ENCODE results near the gene SNX20.

SNX20 gene

DNA sequence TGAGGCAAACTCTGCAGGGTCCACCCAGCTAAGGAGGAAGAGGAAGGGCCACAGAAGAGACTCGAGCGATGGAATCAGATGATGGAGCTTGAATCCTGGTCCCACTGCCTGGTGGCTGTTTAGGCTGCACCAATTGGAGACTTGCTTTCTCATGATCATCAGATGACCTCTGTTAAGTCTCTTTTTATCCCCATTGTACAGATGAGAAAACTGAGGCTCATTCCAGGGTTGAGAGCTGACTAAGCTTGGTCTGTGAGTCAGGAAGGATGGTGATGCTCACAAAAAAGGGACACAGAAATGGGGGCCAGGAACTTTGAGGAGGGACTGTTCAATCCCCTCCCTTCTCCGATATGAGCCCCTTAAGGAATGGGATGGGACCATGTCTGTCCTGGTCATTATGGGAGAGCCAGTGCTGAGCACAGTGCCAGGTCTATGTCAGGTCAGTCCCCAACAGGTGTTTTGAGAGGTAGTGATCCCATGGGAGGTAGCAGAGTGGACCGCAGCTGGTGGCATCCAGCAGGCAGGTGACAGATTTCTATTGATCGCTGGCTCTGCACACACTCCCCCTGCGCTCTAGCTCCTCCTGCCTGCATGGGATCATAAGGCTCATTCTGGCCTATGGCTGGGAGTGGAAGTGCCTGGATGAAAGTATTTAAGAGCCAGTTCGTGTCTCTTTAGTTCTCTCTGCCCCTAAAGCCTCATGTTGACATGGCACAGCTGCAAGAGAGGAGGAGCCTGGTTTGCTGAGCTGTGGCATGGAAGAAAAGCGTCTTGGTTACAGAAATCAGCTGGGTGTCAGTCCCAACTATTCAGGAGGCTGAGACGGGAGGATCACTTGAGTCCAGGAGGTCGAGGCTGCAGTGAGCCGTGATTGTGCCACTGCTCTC, 27.2 kb downstream of the SNX20 start:
- no peak for DNase-seq

DNA sequence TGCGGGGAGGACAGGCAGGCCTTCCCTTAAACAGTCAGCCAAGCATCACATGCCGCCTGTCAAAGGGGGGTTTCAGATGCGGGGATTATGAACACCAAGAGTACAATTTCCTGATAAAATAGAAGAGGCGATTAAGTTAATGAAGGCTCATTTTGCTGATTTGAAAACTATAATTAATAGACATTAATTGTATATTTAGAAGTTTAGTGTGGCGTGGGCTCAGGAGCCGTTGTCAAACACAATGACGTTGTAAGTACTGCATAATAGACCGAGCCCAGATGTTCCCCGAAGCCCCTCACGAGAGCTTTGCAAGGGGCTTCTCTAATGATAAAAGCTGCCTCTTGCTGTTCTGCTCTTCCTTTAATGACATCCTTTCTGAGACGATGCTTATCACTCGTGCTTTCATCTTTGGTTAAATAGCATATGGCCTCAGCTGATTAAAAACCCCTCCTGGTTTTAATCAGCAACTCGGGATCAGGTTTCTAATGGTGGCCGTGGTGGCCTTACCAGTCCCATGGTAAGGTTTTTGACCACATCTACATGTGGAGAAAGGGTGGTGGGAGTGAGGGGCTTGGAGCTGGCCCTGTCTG, 28.2 kb downstream of the SNX20 start:
- no peak for DNase-seq

DNA sequence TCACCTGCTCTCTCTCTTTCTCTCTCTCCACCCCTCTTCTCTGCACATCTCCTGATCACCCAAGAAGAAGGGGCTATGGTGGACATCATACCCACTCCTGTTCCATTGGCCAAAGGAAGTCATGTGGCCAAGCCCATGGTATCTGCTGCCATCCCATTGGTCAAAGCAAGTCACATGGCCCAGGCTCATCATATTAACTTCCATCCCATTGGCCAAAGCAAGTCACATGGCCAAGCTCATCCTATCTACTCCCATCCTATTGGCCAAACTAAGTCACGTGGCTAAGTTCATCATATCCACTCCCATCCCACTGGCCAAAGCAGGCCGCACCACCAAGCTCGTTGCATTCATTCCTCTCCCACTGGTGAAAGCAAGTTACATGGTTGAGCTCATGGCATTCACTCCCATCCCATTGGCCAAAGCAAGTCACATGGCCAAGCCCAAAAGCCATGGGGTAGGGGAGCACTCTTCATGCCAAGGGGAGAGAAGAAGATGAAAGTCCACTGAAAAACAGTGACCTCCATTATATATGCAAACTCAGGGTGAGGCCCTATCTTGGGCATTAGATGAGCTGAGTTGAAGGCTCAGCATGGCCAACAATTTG, 29.2 kb downstream of the SNX20 start:
- DNase-seq, result no peak

DNA sequence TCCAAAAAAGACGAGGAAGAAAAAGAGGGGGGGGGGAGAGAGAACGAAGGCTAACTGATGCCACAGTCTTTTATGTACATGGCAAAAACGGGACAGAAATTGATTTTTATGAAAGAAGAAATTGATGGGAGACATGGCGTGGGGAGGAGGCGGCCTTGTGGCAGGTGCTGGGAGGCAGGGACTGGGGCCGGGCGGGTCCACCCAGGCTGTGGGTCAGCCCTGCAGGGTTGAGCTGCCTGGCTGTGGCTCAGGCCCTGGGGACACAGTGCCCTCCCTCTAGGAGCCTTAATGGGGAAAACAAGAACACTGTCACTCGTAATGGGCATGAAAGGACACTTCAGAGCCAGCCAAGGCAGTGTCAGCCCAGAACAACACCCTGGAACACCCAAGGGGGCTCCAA, 34.8 kb downstream of the SNX20 start:
- no peak for DNase-seq

DNA sequence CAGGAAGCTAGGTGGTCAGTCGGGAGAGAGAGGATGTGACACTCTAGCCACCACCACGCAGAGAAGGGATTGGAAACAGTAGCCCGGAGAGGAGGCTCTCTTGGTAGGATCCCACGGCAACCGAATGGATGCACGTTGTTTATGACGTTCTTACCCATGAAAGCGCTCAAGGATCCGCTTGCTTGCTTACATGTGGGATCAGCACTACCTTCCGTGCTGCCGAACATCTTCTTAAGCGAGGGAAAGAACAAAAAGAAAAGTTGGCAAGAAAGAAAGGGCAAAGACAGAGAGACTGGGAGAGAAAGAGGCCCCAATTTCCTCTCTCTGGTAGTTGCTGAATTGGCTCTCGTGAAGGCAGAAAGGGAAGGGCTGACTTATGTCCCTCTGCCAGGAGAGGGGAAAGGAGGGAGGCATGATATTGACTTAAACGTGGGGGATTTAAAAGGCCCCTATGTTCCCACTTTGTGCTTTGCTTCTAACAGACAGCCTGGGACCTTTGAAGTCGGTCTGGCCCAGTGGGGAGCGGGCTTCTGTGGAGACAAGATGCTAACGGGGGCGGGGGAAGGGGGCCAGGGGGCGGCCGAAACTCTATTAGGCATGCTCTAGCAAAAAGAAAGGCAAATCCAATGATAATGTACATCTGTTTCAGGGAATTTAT, 35.4 kb downstream of the SNX20 start:
- DNase-seq, result no peak

DNA sequence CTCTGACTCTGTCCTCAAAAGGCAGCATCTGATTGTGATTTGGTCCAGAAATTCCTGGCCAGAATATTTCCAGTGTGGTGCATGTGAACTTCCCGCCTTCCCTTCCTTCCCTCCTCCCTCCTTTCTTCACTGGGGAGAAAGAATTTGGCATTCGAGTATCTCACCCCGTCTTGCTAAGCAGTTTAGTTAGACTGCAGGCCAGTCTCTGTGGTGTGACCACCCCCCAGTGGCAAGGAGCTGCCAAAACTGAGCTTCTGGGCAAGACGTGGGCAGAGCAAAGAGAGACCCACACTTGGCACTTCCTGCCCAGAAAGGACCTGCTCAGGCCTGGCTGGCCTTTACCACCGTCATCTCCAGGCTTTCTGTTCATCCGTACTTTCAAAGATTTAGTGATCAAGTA, 36.4 kb downstream of the SNX20 start:
- DNase-seq, result peak; percentile 42

DNA sequence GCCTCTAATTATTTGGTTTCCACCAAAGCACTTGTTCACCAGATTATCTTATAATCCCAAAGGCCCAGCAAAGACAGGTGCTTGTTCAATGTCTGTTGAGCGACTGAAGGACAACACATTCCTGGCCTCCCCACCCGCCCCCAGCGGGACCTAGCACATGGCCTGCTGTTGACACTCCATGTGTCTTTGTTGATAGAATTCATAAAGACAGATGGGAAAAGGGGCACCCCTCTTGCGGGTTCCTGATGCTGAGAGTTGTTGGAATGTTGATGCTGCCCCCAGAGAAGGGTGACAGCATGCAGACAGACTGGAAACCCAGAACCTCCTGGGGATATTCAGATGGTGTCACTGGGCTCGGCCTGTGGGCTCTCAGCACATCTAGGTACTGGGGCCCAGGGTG, 36.9 kb downstream of the SNX20 start:
- DNase-seq, result no peak

DNA sequence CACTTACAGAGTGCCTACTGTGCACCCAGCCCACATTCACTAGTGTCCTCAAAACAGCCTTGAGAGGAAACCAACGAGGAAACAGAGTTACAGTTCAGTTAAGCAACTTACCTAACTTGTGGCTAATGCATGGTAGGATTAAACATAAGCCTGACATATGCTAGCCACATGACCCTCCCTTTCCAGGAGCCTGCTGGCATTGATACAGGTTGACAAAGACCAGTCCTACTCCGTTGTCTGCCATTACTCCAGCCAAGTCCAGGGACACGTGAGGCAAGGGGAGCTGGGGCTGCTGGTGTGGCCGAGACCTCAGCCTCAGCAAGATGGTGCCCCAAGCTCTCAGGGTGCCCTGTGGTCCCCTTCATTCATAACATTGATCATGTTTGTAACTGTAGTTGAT, 37.9 kb downstream of the SNX20 start:
- no peak for DNase-seq

DNA sequence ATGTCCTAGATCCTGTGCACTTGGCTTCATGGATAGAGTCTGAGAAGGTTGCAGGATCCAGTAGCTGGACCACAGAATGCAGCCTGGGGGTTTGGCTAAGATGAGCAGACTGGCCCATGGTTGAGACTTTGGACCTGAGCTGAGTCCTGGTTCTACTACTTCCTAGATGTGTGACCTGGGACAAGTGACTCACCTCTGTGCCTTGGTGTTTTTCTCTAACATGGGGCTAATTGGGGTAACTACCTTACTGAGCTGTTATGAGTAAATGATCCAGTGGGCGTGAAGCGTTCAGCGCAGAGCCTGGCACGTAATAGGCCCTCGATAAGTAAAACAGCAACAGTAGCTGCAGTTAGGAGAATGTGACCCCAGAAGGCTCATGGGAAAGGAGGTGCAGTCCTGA, 38.8 kb downstream of the SNX20 start:
- no peak for DNase-seq

DNA sequence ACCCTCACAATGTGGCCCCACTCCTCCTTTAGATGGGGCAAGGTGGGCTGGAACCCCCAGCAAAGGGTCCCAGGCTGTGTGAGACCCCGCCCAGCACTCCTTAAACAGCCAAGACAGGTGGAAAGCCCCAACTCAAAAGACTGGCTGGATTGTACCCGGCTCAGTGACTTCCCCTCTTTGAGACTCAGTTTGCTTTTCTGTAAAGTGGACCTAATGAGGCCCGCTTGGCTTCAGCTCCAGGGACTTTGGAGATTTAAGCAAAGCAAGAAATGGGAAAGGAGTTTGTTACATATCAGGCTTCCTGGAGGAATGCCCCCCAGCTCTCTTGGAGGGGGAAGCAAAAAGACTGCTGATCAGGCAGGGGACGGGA, 39.3 kb downstream of the SNX20 start:
- DNase-seq, result no peak

DNA sequence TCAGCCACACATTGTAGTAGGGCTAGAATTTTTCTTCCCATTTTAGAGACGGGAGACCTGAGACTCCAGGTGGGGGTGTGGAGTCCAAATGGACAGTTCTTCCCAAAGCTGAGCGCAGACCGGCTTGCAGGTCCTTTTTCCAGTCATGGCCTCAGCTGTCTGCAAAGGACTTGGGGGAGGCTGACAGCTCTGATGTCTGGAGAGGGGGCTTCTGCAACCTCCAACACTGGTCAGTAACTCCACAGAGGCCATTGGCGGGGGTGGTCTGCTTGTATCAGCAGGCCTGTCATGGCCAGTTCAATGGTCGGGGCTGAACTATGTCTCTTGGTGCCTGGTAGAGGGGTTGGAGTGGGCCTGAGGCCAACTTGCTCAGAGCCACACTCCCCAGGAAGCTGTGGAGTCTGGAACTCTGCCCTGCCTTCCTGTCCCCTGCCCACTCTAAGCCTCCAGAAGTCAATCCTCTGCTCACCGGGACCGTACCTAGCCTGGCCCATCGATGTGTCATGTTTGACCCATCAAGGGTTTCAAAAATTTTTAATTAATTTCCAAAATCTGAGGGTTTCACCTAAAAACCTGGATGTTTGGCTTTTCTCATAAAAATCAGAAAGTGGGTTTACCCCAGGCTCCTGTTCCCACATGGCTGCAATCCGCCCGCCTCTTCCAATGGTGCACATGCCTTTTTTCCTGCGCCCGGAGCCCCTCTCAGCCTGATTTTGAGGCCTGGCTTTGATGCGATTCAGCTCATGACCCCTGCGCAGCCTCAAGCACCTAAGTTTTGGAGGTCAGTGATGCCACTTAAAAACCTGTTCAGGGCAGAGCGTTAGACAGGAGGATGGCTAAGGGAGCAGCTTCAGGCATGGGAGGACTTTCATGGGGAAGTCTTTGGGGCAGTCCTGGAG, 39.9 kb downstream of the SNX20 start:
- no peak for DNase-seq

DNA sequence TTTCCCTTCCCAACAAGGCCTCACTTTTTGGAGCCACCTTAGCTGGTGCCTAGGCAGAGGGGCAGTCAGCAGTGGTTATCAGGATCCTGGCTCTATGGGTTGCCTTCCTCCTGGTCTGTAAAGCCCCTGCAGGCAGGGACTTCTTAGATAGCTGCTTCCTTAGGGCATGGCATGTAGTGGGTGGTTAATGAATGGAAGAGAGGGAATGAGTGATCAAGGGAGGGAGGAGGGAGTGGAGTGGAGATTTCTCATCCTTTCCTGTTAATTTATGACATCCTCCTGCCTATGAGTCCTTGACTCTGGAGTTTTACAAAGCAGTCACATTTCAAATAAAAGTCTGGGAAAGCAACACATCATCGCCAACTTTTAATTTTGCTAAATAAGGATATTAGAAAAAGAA, 40.7 kb downstream of the SNX20 start:
- DNase-seq, result no peak

DNA sequence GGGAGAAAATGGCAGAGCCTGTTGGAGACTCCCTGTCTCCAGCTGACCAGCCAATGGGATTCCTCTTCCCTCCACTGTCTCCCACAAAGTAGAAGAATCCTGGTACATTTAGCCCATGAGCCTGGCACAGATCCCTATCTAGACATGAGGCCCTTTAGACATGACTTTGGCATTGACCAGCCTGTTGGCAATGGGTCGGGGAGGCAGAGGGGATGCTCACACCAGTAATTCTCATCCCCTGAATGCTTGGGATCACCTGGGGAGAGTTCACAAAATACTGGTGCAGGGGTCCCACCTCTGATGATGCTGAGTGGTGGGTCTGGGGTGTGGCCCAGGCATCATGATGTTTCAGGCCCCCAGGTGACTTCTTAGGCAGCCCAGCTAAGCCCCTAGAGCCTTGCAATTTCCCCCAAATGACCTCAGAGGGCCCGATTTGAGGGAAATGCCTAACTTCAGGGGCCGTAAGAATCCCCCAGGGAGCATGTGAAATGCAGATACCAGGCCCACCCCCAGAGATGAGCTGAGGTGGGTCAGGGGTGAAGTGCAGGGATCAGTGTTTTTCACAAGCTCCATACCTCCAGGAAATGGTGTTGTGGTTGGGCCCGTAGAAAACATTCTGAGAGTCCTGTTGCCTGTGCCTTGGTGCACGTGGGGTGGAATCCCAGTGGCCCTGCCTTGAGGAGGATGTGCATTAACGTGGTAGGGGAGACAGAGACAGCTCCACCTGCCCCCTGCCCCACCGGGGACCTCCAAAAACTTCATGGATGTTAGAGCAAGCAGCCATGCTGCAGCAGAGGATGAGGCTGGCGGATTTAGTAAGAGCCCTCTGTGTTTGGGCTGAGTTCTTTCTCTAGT, 42.1 kb downstream of the SNX20 start:
- DNase-seq, result no peak

DNA sequence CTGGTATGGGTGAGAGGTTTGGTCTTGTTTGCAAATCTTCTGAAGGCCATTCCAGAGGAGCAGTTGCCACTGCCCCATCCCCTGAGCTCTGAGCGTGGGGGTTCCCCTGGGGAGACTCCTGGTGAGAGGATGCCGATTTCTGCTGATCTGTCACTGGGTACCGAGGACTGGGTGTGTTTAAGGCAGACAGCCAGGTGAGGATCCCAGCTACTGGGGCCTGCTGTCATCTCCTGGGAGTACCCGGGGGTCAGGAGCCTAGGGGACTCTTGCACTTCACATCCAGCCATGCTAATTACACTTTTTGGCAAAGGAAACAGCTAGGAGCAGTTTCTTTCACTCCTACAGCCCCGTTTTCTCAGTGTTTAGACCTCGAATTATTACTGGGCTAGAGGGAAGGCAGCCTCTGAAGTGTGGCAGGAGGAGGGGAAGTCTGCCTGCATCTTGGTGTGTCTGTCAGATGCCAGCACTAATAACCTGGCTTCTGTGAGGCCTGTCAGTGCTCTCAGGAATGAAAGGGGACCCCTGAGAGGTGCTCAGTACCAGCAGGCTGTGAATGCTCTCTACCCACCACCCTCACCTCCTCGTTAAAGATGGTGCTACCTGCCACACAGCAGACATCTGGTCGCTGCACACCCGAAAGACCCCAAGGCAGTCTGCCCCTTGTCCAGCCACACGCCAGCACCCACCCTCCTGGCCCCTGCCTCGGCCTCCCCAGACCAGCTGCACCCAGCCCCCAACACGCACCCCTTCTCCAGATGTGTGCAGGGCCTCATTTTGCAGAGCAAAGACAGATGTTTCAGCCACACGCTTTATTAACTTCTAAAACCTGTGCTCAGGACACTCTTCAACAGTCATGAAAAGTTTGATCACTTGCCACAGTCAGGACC, 43.2 kb downstream of the SNX20 start:
- DNase-seq, result no peak

DNA sequence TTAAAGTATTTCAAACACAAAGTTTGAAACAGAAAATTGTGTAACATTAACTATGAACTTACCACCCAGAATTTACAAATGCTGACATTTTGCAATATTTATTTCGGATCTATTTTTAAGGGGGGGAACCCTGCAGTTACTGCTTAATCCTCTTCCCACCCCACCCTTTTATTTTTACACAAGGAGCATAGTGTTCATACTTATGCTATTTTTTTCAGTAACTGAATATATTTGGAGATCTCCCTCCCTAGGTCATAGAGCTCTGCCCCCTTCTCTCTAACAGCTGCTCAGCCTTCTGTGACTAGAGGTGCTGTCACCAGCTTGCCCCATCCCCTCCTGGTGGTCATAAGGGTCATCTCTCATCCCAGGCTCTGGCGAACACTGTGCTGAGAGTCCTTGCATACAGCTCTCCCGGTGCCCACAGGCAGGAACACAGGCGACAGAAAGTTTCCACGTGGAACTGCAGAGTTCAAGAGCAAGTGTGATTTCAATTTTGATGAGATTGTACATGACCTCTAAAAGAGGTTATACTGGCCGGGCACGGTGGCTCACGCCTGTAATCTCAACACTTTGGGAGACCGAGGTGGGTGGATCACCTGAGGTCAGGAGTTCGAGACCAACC, 44.2 kb downstream of the SNX20 start:
- no peak for DNase-seq

DNA sequence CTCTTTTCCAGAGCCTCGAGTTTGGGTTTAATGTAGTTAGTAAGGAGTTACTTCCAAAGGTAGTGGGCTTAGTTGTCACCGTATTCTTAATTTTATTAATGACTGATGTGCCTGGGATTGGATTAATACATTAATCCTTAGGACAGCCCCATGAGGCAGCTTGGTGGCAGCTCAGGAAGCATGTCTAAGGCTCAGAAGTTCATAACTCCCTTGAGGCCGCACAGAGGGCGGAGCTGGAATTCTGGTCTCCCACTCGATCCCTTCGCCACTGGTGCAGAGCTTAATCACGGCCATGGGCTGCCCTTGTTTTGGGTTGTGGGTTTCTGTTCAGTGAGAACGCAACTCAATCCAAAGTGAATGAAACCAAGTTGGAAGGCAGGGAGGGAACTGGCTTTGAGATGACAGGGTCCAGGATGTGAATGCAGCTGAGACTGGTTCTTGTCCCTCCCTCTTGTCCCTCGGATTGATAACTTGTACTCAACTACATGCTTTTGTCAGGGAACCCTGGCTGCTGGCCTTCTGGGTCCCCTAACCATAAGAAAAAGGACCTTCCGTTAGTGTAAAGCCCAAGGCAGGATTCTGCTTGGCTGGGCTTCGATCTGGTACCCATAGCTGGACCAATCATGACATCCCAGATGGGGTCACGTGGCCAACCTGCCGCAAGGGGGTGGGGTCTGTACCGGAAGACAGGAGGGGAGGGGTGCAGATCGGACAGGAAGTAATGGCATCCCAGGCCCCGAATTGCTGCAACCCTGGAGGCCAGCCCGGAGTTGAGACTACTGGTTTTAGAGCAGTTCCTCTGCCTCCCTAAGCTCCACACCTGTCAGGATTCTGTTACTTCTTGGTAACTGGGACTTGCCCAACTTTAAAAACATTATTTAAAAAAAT, 45.4 kb downstream of the SNX20 start:
- DNase-seq, result no peak

DNA sequence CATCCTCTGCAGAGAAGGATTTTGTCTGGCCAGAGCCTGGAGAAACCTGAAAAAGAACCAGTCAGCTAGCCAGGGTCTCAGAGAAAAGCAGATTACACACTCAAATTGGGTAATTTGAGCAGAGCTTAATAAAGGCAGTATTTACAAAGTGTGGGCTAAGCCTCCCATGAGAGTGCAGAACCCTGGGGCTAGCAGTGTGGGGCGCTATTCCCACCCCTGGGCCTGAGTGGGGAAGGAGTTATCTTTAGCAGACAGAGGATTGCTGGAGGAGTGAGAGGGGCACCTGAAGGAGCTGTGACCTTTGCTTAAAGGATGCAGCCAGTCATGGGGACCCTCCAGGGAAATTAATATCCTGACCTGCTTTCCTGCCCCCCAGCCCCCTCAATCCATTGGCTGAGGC, 46.2 kb downstream of the SNX20 start:
- no peak for DNase-seq

DNA sequence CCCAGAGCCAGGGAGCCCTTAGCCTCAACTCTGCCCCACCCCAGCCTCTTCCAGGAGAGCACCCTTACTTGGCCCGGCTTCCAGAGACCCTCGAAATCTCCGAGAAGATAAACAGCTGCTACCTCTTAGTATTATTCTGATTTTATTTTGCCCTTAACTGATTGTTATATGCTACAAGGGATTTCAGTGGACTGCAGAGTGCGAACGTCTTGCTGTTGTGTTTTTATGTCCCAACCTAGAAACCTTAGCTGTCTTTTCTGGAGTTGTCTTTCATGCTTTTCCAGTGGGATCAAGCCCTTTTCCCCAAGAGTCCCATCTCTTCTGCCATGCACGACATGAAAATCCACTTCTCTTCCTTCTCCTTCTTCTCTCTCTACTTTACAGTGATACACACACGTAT, 47.0 kb downstream of the SNX20 start:
- no peak for DNase-seq

Data from activated CD4-positive, alpha-beta T cell treated with anti-CD3 and anti-CD28 coated beads, Interleukin-2, amount 50 U/mL, for 1 hour (primary cell).